Keratinocyte (primary cell): Measurements from ENCODE around the gene SMTN. TPM values are rescaled to one million over a fixed set of nuclear protein-coding genes. Genes with fewer than 3 reads are reported as not detected.

Source experiments
- DNase-seq: peaks from one replicate; pipeline ENCODE4 v3.0.0-alpha.2; 2011; ENCODE audit warnings: low read depth, missing footprints, low spot score
- FAIRE-seq: peaks from 2 replicates; lab custom pipeline; 2011; peaks lifted over from hg19 to GRCh38; lab: Jason Lieb, UNC
- H2AFZ ChIP-seq: 2 replicates; pipeline ENCODE4 v1.6.0; 2012; ENCODE audit warnings: low read length, control low read depth, inconsistent platforms; ENCODE audit not compliant: control insufficient read depth
- H3K27ac ChIP-seq: 2 replicates; pipeline ENCODE4 v1.5.1; 2011; ENCODE audit warnings: low read length; ENCODE audit not compliant: control insufficient read depth, insufficient read depth
- H3K27me3 ChIP-seq: 3 replicates; pipeline ENCODE4 v1.6.0; 2011; ENCODE audit warnings: low read length; ENCODE audit not compliant: control insufficient read depth, insufficient read depth; ENCODE audit errors: extremely low read depth
- H3K36me3 ChIP-seq, 2 experiments: 2 replicates in 1 of 2; 3 replicates in 1 of 2; pipeline ENCODE4 v1.5.1; 2011; ENCODE audit warnings: low read length in 2 of 2, mild to moderate bottlenecking in 1 of 2; ENCODE audit not compliant: control insufficient read depth in 2 of 2, insufficient read depth in 2 of 2; ENCODE audit errors: extremely low read depth in 1 of 2
- H3K4me1 ChIP-seq: 3 replicates; pipeline ENCODE4 v1.5.1; 2011; ENCODE audit warnings: low read length; ENCODE audit not compliant: control insufficient read depth, insufficient read depth; ENCODE audit errors: extremely low read depth
- H3K4me2 ChIP-seq: 3 replicates; pipeline ENCODE4 v1.6.0; 2011; ENCODE audit warnings: low read depth, low read length; ENCODE audit not compliant: control insufficient read depth, insufficient read depth; ENCODE audit errors: extremely low read depth
- H3K4me3 ChIP-seq, 3 experiments: fragments of 200-600 bp in 1 of 3; sonication (generic) in 1 of 3; 2 replicates in 2 of 3; 3 replicates in 1 of 3; pipeline ENCODE4 v1.5.1; 2011 to 2016; ENCODE audit warnings: low read length in 3 of 3, mild to moderate bottlenecking in 3 of 3, control low read depth in 2 of 3, inconsistent platforms in 1 of 3, low read depth in 1 of 3, mixed read lengths in 1 of 3, mixed run types in 1 of 3, moderate library complexity in 1 of 3; ENCODE audit not compliant: control insufficient read depth in 2 of 3, insufficient read depth in 2 of 3; ENCODE audit errors: extremely low read depth in 1 of 3
- H3K79me2 ChIP-seq: 2 replicates; pipeline ENCODE4 v1.6.0; 2012; ENCODE audit warnings: low read length; ENCODE audit not compliant: control insufficient read depth, insufficient read depth
- H3K9ac ChIP-seq: 3 replicates; pipeline ENCODE4 v1.6.0; 2011; ENCODE audit warnings: low read length; ENCODE audit not compliant: control insufficient read depth, insufficient read depth; ENCODE audit errors: extremely low read depth
- H3K9me1 ChIP-seq: 3 replicates; pipeline ENCODE4 v1.6.0; 2011; ENCODE audit warnings: low read length; ENCODE audit not compliant: control insufficient read depth, insufficient read depth; ENCODE audit errors: extremely low read depth
- H3K9me3 ChIP-seq: 2 replicates; pipeline ENCODE4 v1.5.1; 2012; ENCODE audit warnings: low read depth, low read length; ENCODE audit not compliant: control insufficient read depth
- H4K20me1 ChIP-seq: 3 replicates; pipeline ENCODE4 v1.6.0; 2011; ENCODE audit warnings: low read length; ENCODE audit not compliant: control insufficient read depth, insufficient read depth; ENCODE audit errors: extremely low read depth
- EZH2 ChIP-seq: IDR thresholded peaks from one replicate; pipeline ENCODE4 v1.6.1; 2012; ENCODE audit warnings: inconsistent platforms, mild to moderate bottlenecking, low read length, moderate library complexity
- dilution Hi-C: fragments of 300-500 bp; cut with MboI; formaldehyde crosslinking; loops from one replicate; pipeline ENCODE4 v1.7.0; 2020; ENCODE audit warnings: low sequenced_read_pairs; ENCODE audit not compliant: extremely low pct_ligation_motif_present
- polyA minus RNA-seq, 3 experiments: library from RNA; depleted of rRNA, polyadenylated mRNA; stranded (reverse); fragments of >200 nt; gene quantifications; 1 replicate in 1 of 3; 2 replicates in 1 of 3; 3 replicates in 1 of 3; pipeline ENCODE4 v1.2.3, GENCODE V29; 2011
- polyA plus RNA-seq, 5 experiments: library from polyadenylated mRNA; depleted of rRNA in 3 of 5; stranded (reverse) in 3 of 5; stranded (forward) in 1 of 5; unstranded in 1 of 5; fragments of >200 nt; gene quantifications; 1 replicate in 1 of 5; 2 replicates in 3 of 5; 3 replicates in 1 of 5; pipeline versions ENCODE4 v1.2.1 to v1.2.3, GENCODE V29; 2011 to 2012; ENCODE audit warnings: missing spikeins in 2 of 5, low read depth in 1 of 5, low replicate concordance in 1 of 5
- TF ChIP-seq, protein P1 (sequence below), 3 experiments: IDR thresholded peaks in 1 of 3; conservative IDR thresholded peaks in 1 of 3; optimal IDR thresholded peaks in 1 of 3; 2 replicates in 2 of 3; 3 replicates in 1 of 3; pipeline versions ENCODE3 to v1.5.1; 2011; ENCODE audit warnings: low read length in 3 of 3, mild to moderate bottlenecking in 3 of 3, moderate library complexity in 2 of 3, control low read depth in 1 of 3, inconsistent platforms in 1 of 3; ENCODE audit not compliant: insufficient read depth in 2 of 3; ENCODE audit errors: extremely low read depth in 1 of 3

Gene SMTN
- polyA plus RNA-seq (51.1 to 131 TPM (median 61.2 TPM) in 3 replicates), polyA minus RNA-seq (49.3 to 251 TPM (median 55.2 TPM) in 3 replicates)
- 94.1 TPM for polyA plus RNA-seq (2011; ENCODE audit: low read depth)
- polyA plus RNA-seq (2011; cell fraction: cytosol; rRNA removed), result 39.0 and 77.5 TPM in 2 replicates
- 212 and 218 TPM in 2 replicates for polyA plus RNA-seq (2011; cell fraction: nucleus; rRNA removed)
- 49.4 and 178 TPM in 2 replicates for polyA plus RNA-seq (2012; ENCODE audit: low replicate concordance)
- 145 TPM for polyA minus RNA-seq (2011; cell fraction: cytosol; rRNA and poly(A)+ RNA removed)
- 134 and 142 TPM in 2 replicates for polyA minus RNA-seq (2011; cell fraction: nucleus; rRNA and poly(A)+ RNA removed)

- no peak for DNase-seq
- Histone ChIP-seq H3K9ac (peak within 1 kb of the TSS; percentile 91), H3K4me2 (peak within 1 kb of the TSS; percentile 96), H3K4me3 (peak within 1 kb of the TSS; percentile 85 to 87 (median 86)), H4K20me1 (peaks cover 8% of the 10 kb centered on the region), H2AFZ (peak within 1 kb of the TSS; percentile 86), H3K4me1 (peaks cover 46% of the 10 kb centered on the region), H3K9me3 (no peaks in the 10 kb centered on the region), H3K36me3 (peaks cover 7 to 30% of the 10 kb centered on the region in 2 experiments), H3K27ac (peak within 1 kb of the TSS; percentile 92), H3K9me1 (peaks cover 2% of the 10 kb centered on the region), H3K79me2 (peaks cover 46% of the 10 kb centered on the region), H3K27me3 (no peaks in the 10 kb centered on the region)
- no peak for TF ChIP-seq EZH2
- TF ChIP-seq, protein P1, sequence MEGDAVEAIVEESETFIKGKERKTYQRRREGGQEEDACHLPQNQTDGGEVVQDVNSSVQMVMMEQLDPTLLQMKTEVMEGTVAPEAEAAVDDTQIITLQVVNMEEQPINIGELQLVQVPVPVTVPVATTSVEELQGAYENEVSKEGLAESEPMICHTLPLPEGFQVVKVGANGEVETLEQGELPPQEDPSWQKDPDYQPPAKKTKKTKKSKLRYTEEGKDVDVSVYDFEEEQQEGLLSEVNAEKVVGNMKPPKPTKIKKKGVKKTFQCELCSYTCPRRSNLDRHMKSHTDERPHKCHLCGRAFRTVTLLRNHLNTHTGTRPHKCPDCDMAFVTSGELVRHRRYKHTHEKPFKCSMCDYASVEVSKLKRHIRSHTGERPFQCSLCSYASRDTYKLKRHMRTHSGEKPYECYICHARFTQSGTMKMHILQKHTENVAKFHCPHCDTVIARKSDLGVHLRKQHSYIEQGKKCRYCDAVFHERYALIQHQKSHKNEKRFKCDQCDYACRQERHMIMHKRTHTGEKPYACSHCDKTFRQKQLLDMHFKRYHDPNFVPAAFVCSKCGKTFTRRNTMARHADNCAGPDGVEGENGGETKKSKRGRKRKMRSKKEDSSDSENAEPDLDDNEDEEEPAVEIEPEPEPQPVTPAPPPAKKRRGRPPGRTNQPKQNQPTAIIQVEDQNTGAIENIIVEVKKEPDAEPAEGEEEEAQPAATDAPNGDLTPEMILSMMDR (optimal IDR thresholded peaks at IDR 0.05 in 1 of 3, IDR thresholded peaks at IDR 0.05 in 1 of 3, conservative IDR thresholded peaks at IDR 0.05 in 1 of 3; ENCODE audit: extremely low read depth in 1 of 3, insufficient read depth in 2 of 3, low read length in 3 of 3), result no peak
- FAIRE-seq, result peak; percentile 74
- dilution Hi-C loops, result no loop called here
These were observed at the start of gene SMTN for GRCh38 chr22:31080848-31081649. TSS of gene SMTN (plus strand) at chr22:31081318. CDS start at chr22:31083259, 1,941 bp downstream.

DNA sequence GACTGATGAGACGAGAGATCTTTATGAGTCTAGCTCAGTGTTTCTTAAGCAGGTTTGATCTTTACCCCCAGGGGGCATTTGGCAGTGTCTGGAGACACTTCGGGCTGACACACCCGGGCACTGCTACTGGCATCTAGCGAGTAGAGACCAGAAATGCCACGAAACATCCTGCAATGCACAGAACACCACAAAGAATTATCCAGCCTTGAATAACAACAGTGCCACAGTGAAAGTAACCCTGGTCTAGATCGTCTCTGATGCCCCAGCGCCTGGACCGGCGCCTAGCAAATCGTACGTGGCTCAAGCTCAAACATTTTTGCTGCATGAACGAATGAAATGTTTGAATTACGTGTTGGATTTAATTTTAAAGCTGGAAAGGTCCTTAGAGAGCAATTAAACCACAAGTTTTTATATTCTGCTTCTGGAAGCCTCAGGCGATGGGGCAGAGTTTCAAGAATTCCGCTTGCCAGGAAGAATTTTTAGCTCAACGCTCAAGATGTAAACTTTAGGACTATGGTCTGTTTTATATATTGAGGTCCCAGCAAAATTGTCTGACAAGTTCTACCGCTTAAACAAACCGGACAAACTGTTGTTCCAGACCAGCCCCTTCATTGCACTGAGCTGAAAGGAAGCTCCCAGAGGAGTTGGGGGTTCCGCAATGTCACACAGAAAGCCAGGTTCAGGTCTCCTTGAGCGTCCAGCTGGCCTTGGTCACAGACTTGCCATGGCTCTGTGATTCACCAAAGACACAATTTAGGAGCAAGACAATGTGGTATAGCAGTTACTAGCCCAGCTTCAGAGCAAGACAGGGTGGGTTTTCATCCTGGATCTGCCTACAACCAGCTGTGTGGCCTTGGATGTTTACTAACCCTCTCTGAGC is 44.2 kb upstream of the SMTN start:
- peak; percentile 66 for FAIRE-seq
- dilution Hi-C loops, result no loop called here
- peak overlapping the region; percentile 91 for H3K4me2 ChIP-seq
- DNase-seq, result no peak
- no peaks in the 10 kb centered on the region for H4K20me1 ChIP-seq
- no peaks in the 10 kb centered on the region for H3K27me3 ChIP-seq
- TF ChIP-seq, protein P1 (optimal IDR thresholded peaks at IDR 0.05 in 1 of 3, IDR thresholded peaks at IDR 0.05 in 1 of 3, conservative IDR thresholded peaks at IDR 0.05 in 1 of 3; ENCODE audit: extremely low read depth in 1 of 3, insufficient read depth in 2 of 3, low read length in 3 of 3), result peak; percentile 32 to 47 (median 38)
- no peak for TF ChIP-seq EZH2
- H2AFZ ChIP-seq, result peak overlapping the region; percentile 68
- no peak overlapping the region for H3K27ac ChIP-seq
- H3K9me3 ChIP-seq, result no peaks in the 10 kb centered on the region
- peak overlapping the region; percentile 40 for H3K9ac ChIP-seq
- no peaks in the 10 kb centered on the region for H3K79me2 ChIP-seq
- H3K4me3 ChIP-seq, result peak overlapping the region in 2 of 3 experiments; percentile 41 to 52
- H3K4me1 ChIP-seq, result peaks cover 11% of the 10 kb centered on the region
- no peaks in the 10 kb centered on the region for H3K36me3 ChIP-seq
- H3K9me1 ChIP-seq, result peaks cover 2% of the 10 kb centered on the region
